B cell (primary cell): ENCODE results near the gene POLR2J. TPM values are rescaled to one million over a fixed set of nuclear protein-coding genes. Genes with fewer than 3 reads are reported as not detected.
"Not testable (repeated sequence)": the region's sequence is repeated elsewhere in the genome, so short reads cannot be mapped to it uniquely, and the experiment has no call there.

Experiments used
- ATAC-seq: fragments of 200-7000 bp; cut with Tn5 transposase; one replicate; pipeline ENCODE4 v1.10.0; 2021; ENCODE audit warnings: low read depth, mild to moderate bottlenecking, moderate number of reproducible peaks, moderate library complexity
- CTCF ChIA-PET: fragments of 350-600 bp; sonication (Branson Sonifier 250); formaldehyde crosslinking; loops from one replicate; lab custom pipeline; 2021; ENCODE audit warnings: antibody characterized with exemption, inconsistent platforms; lab: Charles Lee
- POLR2A ChIA-PET: fragments of 350-600 bp; sonication (Branson Sonifier 250); formaldehyde crosslinking; loops from one replicate; lab custom pipeline; 2021; ENCODE audit warnings: antibody characterized with exemption; lab: Charles Lee
- DNase-seq: peaks from one replicate; pipeline ENCODE4 v3.0.0; 2013
- H2AFZ ChIP-seq: 2 replicates; pipeline ENCODE4 v1.6.1; 2012; ENCODE audit warnings: mild to moderate bottlenecking, low read depth, low read length; ENCODE audit not compliant: insufficient read depth, poor library complexity, severe bottlenecking
- H3K27ac ChIP-seq, 2 donors: 1 replicate in 1 of 2; 2 replicates in 1 of 2; pipeline ENCODE4 v1.5.1; 2012 to 2013; ENCODE audit warnings: low read length in 2 of 2, mild to moderate bottlenecking in 2 of 2, moderate library complexity in 1 of 2
- H3K27me3 ChIP-seq, 4 experiments: fragments of 200-600 bp in 1 of 4; sonication (generic) in 1 of 4; replicated peaks in 1 of 4; 1 replicate in 2 of 4; 2 replicates in 2 of 4; pipeline versions ENCODE4 v1.6.1 to v1.7.0; 2013 to 2016; ENCODE audit warnings: low read length in 3 of 4, mild to moderate bottlenecking in 2 of 4, mixed read lengths in 1 of 4, moderate library complexity in 1 of 4; ENCODE audit not compliant: insufficient read depth in 4 of 4, control insufficient read depth in 3 of 4; ENCODE audit errors: control extremely low read depth in 1 of 4
- H3K36me3 ChIP-seq, 2 experiments: replicated peaks in 1 of 2; 1 replicate in 1 of 2; 2 replicates in 1 of 2; pipeline versions ENCODE4 v1.6.1 to v1.7.1; 2013; ENCODE audit warnings: low read length in 1 of 2; ENCODE audit not compliant: insufficient read depth in 2 of 2, control insufficient read depth in 1 of 2; ENCODE audit errors: control extremely low read depth in 1 of 2, extremely low read depth in 1 of 2
- H3K4me1 ChIP-seq, 2 donors: fragments of 200-600 bp in 1 of 2; sonication (generic) in 1 of 2; 1 replicate in 1 of 2; 2 replicates in 1 of 2; pipeline versions ENCODE4 v1.5.1 to v1.6.1; 2013 to 2017; ENCODE audit warnings: low read length in 2 of 2; ENCODE audit not compliant: control insufficient read depth in 2 of 2, insufficient read depth in 2 of 2
- H3K4me2 ChIP-seq: replicated peaks from 2 replicates; pipeline ENCODE3; 2012; ENCODE audit warnings: mild to moderate bottlenecking, low read depth, low read length; ENCODE audit not compliant: poor library complexity, severe bottlenecking
- H3K4me3 ChIP-seq, 5 experiments: fragments of 200-600 bp in 1 of 5; sonication (generic) in 1 of 5; 1 replicate in 3 of 5; 2 replicates in 2 of 5; pipeline versions ENCODE4 v1.5.1 to v1.7.0; 2011 to 2016; ENCODE audit warnings: low read length in 4 of 5, mild to moderate bottlenecking in 4 of 5, low read depth in 2 of 5, control low read depth in 1 of 5, moderate library complexity in 1 of 5; ENCODE audit not compliant: insufficient read depth in 1 of 5; ENCODE audit errors: control extremely low read depth in 1 of 5, extremely low read depth in 1 of 5
- H3K79me2 ChIP-seq: fragments of 200-600 bp; sonication (generic); one replicate; pipeline ENCODE4 v1.6.0; 2016; ENCODE audit warnings: low read length; ENCODE audit not compliant: control insufficient read depth, insufficient read depth
- H3K9ac ChIP-seq: fragments of 200-600 bp; sonication (generic); 2 replicates; pipeline ENCODE4 v1.6.1; 2017; ENCODE audit warnings: mild to moderate bottlenecking, low read length, moderate library complexity
- H3K9me3 ChIP-seq, 3 donors: one replicate each; pipeline versions ENCODE4 v1.6.1 to v1.7.1; 2013; ENCODE audit warnings: low read length in 2 of 3; ENCODE audit not compliant: control insufficient read depth in 2 of 3, insufficient read depth in 1 of 3; ENCODE audit errors: control extremely low read depth in 1 of 3
- H4K20me1 ChIP-seq: 2 replicates; pipeline ENCODE4 v1.6.0; 2012; ENCODE audit warnings: mild to moderate bottlenecking, low read length; ENCODE audit not compliant: insufficient read depth, control insufficient read depth, poor library complexity, severe bottlenecking
- H3K27ac Mint-ChIP-seq: one replicate; pipeline ENCODE4 v1.8.0; 2021; ENCODE audit warnings: mixed read lengths
- H3K27me3 Mint-ChIP-seq: one replicate; pipeline ENCODE4 v1.8.0; 2021; ENCODE audit warnings: mixed read lengths
- H3K4me1 Mint-ChIP-seq: one replicate; pipeline ENCODE4 v1.8.0; 2021; ENCODE audit warnings: mixed read lengths
- H3K4me3 Mint-ChIP-seq: one replicate; pipeline ENCODE4 v1.8.0; 2021; ENCODE audit warnings: mixed read lengths
- H3K9me3 Mint-ChIP-seq: one replicate; pipeline ENCODE4 v1.8.0; 2022; ENCODE audit warnings: mixed read lengths; ENCODE audit not compliant: insufficient read depth
- WGBS: methylation state at CpG from one replicate; pipeline ENCODE4 v1.1.5; 2013; ENCODE audit warnings: missing lambda C conversion rate; ENCODE audit not compliant: insufficient coverage; 5-methylcytosine and 5-hydroxymethylcytosine counted together
- intact Hi-C: fragments of 100-400 bp; cut with micrococcal nuclease; formaldehyde crosslinking; loops from one replicate; pipeline ENCODE4 v1.10.0; 2022
- polyA plus RNA-seq: library from polyadenylated mRNA; depleted of rRNA; stranded (reverse); fragments of >200 nt; gene quantifications from 2 replicates; pipeline ENCODE4 v1.2.3, GENCODE V29; 2012
- total RNA-seq, 2 donors: library from RNA; stranded (reverse); fragments of 120-200 nt in 1 of 2; gene quantifications; 1 replicate in 1 of 2; 2 replicates in 1 of 2; pipeline versions ENCODE4 v1.2.3 to v1.2.4, GENCODE V29; 2013 to 2022

POLR2J gene
- total and polyA plus RNA-seq, 2 donors (not counting 1 experiment from before 2014, with no cell fraction given) = 34.0 to 83.0 TPM

DNA sequence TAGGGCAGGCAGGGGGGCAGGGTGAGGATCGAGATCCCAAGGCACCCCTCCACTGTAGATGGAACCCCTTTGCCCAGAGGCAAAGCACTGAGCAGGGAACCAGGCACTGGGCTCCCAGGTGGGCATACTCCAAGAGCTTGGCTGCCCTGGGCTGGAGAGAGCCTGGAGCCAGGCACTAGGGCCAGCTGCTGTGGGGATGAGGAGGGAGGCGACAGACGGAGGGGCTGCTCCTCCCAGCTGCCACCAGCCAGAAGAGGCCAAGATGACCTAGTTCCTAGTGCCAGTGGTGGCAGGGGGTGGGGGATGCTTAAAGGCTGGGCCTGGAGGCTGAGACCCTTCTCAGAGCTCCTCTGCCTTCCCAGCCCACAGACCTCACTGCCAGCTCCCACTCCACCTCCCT is 37.2 kb upstream of the POLR2J start:
- H3K4me3 ChIP-seq, H3K9me3 ChIP-seq, H3K4me1 Mint-ChIP-seq, H3K27ac Mint-ChIP-seq, H3K79me2 ChIP-seq, H3K36me3 ChIP-seq, ATAC-seq, H3K4me2 ChIP-seq, H3K27ac ChIP-seq, CTCF ChIA-PET, H3K4me3 Mint-ChIP-seq, intact Hi-C loops, H4K20me1 ChIP-seq, POLR2A ChIA-PET, DNase-seq, H3K27me3 ChIP-seq, H2AFZ ChIP-seq, H3K9me3 Mint-ChIP-seq, H3K27me3 Mint-ChIP-seq, H3K9ac ChIP-seq: not testable (repeated sequence)
- WGBS = no CpG with 5 or more reads among the region's 3 CpGs
- peaks cover 8 to 11% of the 10 kb centered on the region in 2 donors for H3K4me1 ChIP-seq

DNA sequence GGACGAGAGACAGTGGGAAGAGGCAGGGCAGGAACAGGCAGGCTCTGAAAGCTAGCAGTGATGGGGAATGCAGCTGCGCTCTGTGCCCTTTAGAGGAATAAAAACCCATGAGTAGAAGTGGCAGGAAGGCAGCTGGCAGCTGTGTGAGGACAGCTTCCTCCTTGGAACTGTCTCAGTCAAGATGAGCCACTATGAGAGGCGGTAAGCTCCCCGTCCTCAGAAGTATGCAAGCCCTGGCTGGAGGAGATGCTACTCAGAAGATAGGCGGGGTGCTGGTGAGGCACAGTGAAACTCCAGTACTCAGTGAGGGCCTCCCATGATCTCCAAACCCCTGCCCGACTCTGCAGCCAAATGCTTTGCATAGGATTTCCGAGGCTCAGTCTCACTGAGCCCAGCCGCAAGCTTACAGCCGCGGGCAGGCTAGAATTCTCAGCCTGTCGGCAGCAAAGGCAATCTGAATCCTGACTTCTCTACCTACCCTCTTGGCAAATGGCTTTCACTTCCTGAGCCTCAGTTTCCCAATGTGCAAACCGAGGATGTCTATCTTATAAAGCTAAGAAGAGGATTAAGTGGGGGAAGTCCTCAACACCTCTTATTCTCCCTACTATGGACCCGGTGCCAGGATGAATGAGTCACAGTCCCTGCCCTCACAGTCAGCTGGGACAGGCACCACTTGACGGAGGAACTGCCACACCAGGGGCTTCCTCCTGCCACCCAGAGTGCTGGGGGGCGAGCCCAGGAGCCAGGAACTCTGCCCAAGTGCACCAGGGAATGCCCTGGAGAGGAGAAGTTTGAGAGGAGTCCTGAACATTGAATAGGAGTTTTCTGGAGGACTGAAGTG is 36.4 kb upstream of the POLR2J start:
- H3K9me3 Mint-ChIP-seq, CTCF ChIA-PET, H3K27ac ChIP-seq, H3K4me2 ChIP-seq, H3K4me3 Mint-ChIP-seq, H3K36me3 ChIP-seq, H3K4me3 ChIP-seq, H3K9me3 ChIP-seq, H3K79me2 ChIP-seq, H3K4me1 Mint-ChIP-seq, H3K27me3 ChIP-seq, H3K27ac Mint-ChIP-seq, POLR2A ChIA-PET, H2AFZ ChIP-seq, H4K20me1 ChIP-seq, DNase-seq, H3K9ac ChIP-seq, intact Hi-C loops, H3K27me3 Mint-ChIP-seq: not testable (repeated sequence)
- ATAC-seq = peak; percentile 16
- H3K4me1 ChIP-seq = peaks cover 8 to 11% of the 10 kb centered on the region in 2 donors
- no CpG with 5 or more reads among the region's 15 CpGs for WGBS

DNA sequence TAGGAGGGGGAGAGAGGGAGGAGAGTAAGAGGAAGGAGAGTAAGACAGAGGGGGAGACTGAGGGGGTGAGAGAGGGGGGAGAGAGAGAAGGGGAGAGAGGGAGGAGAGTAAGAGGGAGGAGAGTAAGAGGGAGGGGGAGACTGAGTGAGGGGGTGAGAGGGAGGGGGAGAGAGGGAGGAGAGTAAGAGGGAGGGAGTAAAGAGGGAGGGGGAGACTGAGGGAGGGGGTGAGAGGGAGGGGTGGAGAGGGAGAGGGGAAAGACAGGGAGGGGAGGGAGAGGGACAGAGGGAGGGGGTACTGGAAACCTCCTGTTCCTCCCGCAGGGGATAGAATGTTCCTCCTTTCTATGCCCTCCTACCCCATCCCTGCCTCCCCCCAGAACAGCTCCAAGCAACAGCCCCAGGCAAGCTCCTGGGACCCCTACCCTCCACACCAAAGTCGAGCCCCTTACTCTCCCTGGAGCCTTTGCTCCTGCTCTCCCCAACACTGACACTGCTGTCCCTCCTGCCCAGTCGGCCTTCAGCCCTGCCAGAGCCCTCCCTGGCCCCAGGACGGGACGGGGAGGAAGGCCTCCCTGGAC is 34.0 kb upstream of the POLR2J start:
- 13% methylated on average over 1 of the region's 5 CpGs for WGBS
- peak overlapping the region; percentile 51 for H2AFZ ChIP-seq
- peak overlapping the region; percentile 26 for H3K4me3 Mint-ChIP-seq

More for the DNA sequence above, 34.0 kb upstream of the POLR2J start:
- H3K36me3 ChIP-seq, H3K27me3 Mint-ChIP-seq, ATAC-seq, H3K4me3 ChIP-seq, intact Hi-C loops, H3K27ac ChIP-seq, H3K27me3 ChIP-seq, H3K4me1 ChIP-seq, H3K79me2 ChIP-seq, CTCF ChIA-PET, H3K27ac Mint-ChIP-seq, H3K9ac ChIP-seq, H3K9me3 Mint-ChIP-seq, POLR2A ChIA-PET, H3K9me3 ChIP-seq, H3K4me1 Mint-ChIP-seq, H4K20me1 ChIP-seq: not testable (repeated sequence)
- H3K4me2 ChIP-seq = peak overlapping the region; percentile 43
- DNase-seq = peak; percentile 45
